ENCODE measurements around the gene BORCS5.

Gene BORCS5

GRCh38 chr12:12404297-12404696, 47.4 kb downstream of the BORCS5 start:
- Histone ChIP-seq H3K27me3 (replicated peaks; ENCODE audit: insufficient read depth, low read length) (no peaks in the 10 kb centered on the region), H3K36me3 (replicated peaks; ENCODE audit: insufficient read depth, low read length) (no peaks in the 10 kb centered on the region), H3F3A (ENCODE audit: insufficient read depth, low read length) (peaks cover 18% of the 10 kb centered on the region), H3K4me1 (ENCODE audit: low read length) (peaks cover 20% of the 10 kb centered on the region), H3K4me3 (ENCODE audit: low read length) (no peak overlapping the region), H3K9me2 (replicated peaks; ENCODE audit: insufficient read depth, low read length) (no peaks in the 10 kb centered on the region), H3K79me2 (ENCODE audit: low read length) (0 out of 2 replicates have a peak, but pooled peaks cover 8% of the 10 kb centered on the region), H4K20me1 (ENCODE audit: insufficient read depth, low read length) (no peaks in the 10 kb centered on the region), H3K4me2 (ENCODE audit: low read depth, low read length) (no peak overlapping the region), H3K9ac (ENCODE audit: low read length) (no peak overlapping the region), H3K9me3 (replicated peaks; ENCODE audit: insufficient read depth, low read length) (no peaks in the 10 kb centered on the region), H3K27ac (ENCODE audit: low read length) (no peak overlapping the region), H2AFZ (ENCODE audit: low read length) (no peak overlapping the region)
- DNase-seq, result no peak
- TF ChIP-seq EZH2phosphoT487 (IDR thresholded peaks at IDR 0.05; ENCODE audit: low read length) (no peak), CTCF (IDR thresholded peaks at IDR 0.05; ENCODE audit: low read length) (no peak)

- no peak for TF ChIP-seq EZH2phosphoT487 (IDR thresholded peaks at IDR 0.05; ENCODE audit: low read length)
- TF ChIP-seq CTCF (IDR thresholded peaks at IDR 0.05; ENCODE audit: low read length), result no peak
- no peak for TF ChIP-seq EZH2 (optimal IDR thresholded peaks at IDR 0.05; ENCODE audit: low read depth, low read length)
- DNase-seq, result no peak
- Histone ChIP-seq H3F3A (ENCODE audit: insufficient read depth, low read length) (peaks cover 18% of the 10 kb centered on the region), H3K9ac (ENCODE audit: low read length) (no peak overlapping the region), H3K36me3 (replicated peaks; ENCODE audit: insufficient read depth, low read length) (no peaks in the 10 kb centered on the region), H3K4me3 (ENCODE audit: low read length) (no peak overlapping the region), H4K20me1 (ENCODE audit: insufficient read depth, low read length) (no peaks in the 10 kb centered on the region), H3K4me1 (ENCODE audit: low read length) (peaks cover 20% of the 10 kb centered on the region), H3K4me2 (ENCODE audit: low read depth, low read length) (no peak overlapping the region), H2AFZ (ENCODE audit: low read length) (no peak overlapping the region), H3K27ac (ENCODE audit: low read length) (no peak overlapping the region), H3K9me2 (replicated peaks; ENCODE audit: insufficient read depth, low read length) (no peaks in the 10 kb centered on the region), H3K9me3 (replicated peaks; ENCODE audit: insufficient read depth, low read length) (no peaks in the 10 kb centered on the region), H3K27me3 (replicated peaks; ENCODE audit: insufficient read depth, low read length) (no peaks in the 10 kb centered on the region), H3K79me2 (ENCODE audit: low read length) (0 out of 2 replicates have a peak, but pooled peaks cover 8% of the 10 kb centered on the region)
These were observed 49.0 kb downstream of the BORCS5 start for GRCh38 chr12:12405882-12406281.

GRCh38 chr12:12406762-12407161, 49.9 kb downstream of the BORCS5 start:
- TF ChIP-seq CTCF (IDR thresholded peaks at IDR 0.05; ENCODE audit: low read length), result no peak
- no peak for TF ChIP-seq EZH2phosphoT487 (IDR thresholded peaks at IDR 0.05; ENCODE audit: low read length)
- no peak for TF ChIP-seq EZH2 (optimal IDR thresholded peaks at IDR 0.05; ENCODE audit: low read depth, low read length)
- no peak overlapping the region for H2AFZ ChIP-seq (ENCODE audit: low read length)
- H4K20me1 ChIP-seq (ENCODE audit: insufficient read depth, low read length), result no peaks in the 10 kb centered on the region
- H3K4me1 ChIP-seq (ENCODE audit: low read length), result peaks cover 20% of the 10 kb centered on the region
- no peak overlapping the region for H3K9ac ChIP-seq (ENCODE audit: low read length)
- DNase-seq, result no peak
- H3F3A ChIP-seq (ENCODE audit: insufficient read depth, low read length), result peaks cover 18% of the 10 kb centered on the region
- no peak overlapping the region for H3K4me3 ChIP-seq (ENCODE audit: low read length)
- H3K36me3 ChIP-seq (replicated peaks; ENCODE audit: insufficient read depth, low read length), result no peaks in the 10 kb centered on the region
- no peak overlapping the region for H3K4me2 ChIP-seq (ENCODE audit: low read depth, low read length)
- H3K9me2 ChIP-seq (replicated peaks; ENCODE audit: insufficient read depth, low read length), result no peaks in the 10 kb centered on the region
- H3K9me3 ChIP-seq (replicated peaks; ENCODE audit: insufficient read depth, low read length), result no peaks in the 10 kb centered on the region
- H3K79me2 ChIP-seq (ENCODE audit: low read length), result 0 out of 2 replicates have a peak, but pooled peaks cover 8% of the 10 kb centered on the region
- H3K27me3 ChIP-seq (replicated peaks; ENCODE audit: insufficient read depth, low read length), result no peaks in the 10 kb centered on the region
- no peak overlapping the region for H3K27ac ChIP-seq (ENCODE audit: low read length)
